Activated CD4-positive, alpha-beta T cell treated with anti-CD3 and anti-CD28 coated beads for 48 hours (primary cell): ENCODE data around the gene TTC13.
"Not testable (repeated sequence)": the region's sequence is repeated elsewhere in the genome, so short reads cannot be mapped to it uniquely, and the experiment has no call there.

ENCODE experiments used
- DNase-seq: peaks from one replicate; pipeline ENCODE4 v3.0.0-alpha.2; 2020

The TTC13 gene

GRCh38 chr1:230986976-230987375 is 8.3 kb upstream of the TTC13 start:
- no peak for DNase-seq

- DNase-seq = no peak
These were observed 7.0 kb upstream of the TTC13 start for GRCh38 chr1:230985711-230986110.

- DNase-seq = not testable (repeated sequence)
These were observed 6.2 kb upstream of the TTC13 start for GRCh38 chr1:230984622-230985515.

- DNase-seq = no peak
These were observed 5.2 kb upstream of the TTC13 start for GRCh38 chr1:230983811-230984210.

- no peak for DNase-seq
These were observed 4.0 kb upstream of the TTC13 start for GRCh38 chr1:230982696-230983095.

GRCh38 chr1:230979952-230980351 is 1.3 kb upstream of the TTC13 start:
- no peak for DNase-seq

- DNase-seq = no peak
These were observed 692 bp upstream of the TTC13 start for GRCh38 chr1:230979389-230979716.

GRCh38 chr1:230977761-230978490 is 735 bp downstream of the TTC13 start:
- peak; percentile 46 for DNase-seq

- DNase-seq = peak; percentile 13
These were observed 1.6 kb downstream of the TTC13 start for GRCh38 chr1:230976825-230977747.

- no peak for DNase-seq
These were observed 2.3 kb downstream of the TTC13 start for GRCh38 chr1:230976360-230976759.

GRCh38 chr1:230975636-230976035 is 3.0 kb downstream of the TTC13 start:
- DNase-seq = no peak

GRCh38 chr1:230972855-230973271 is 5.8 kb downstream of the TTC13 start:
- peak; percentile 67 for DNase-seq

- DNase-seq = no peak
These were observed 6.9 kb downstream of the TTC13 start for GRCh38 chr1:230971771-230972170.

- DNase-seq = no peak
These were observed 8.2 kb downstream of the TTC13 start for GRCh38 chr1:230970432-230970831.

GRCh38 chr1:230966358-230966873 is 12.2 kb downstream of the TTC13 start:
- no peak for DNase-seq

GRCh38 chr1:230965535-230965934 is 13.1 kb downstream of the TTC13 start:
- DNase-seq = no peak

GRCh38 chr1:230964896-230965295 is 13.8 kb downstream of the TTC13 start:
- no peak for DNase-seq

GRCh38 chr1:230958370-230958769 is 20.3 kb downstream of the TTC13 start:
- DNase-seq = no peak

GRCh38 chr1:230957580-230957989 is 21.1 kb downstream of the TTC13 start:
- no peak for DNase-seq

- no peak for DNase-seq
These were observed 28.3 kb downstream of the TTC13 start for GRCh38 chr1:230950404-230950803.

- DNase-seq = no peak
These were observed 29.8 kb downstream of the TTC13 start for GRCh38 chr1:230948903-230949302.

GRCh38 chr1:230948301-230948700 is 30.4 kb downstream of the TTC13 start:
- DNase-seq = no peak

- DNase-seq = no peak
These were observed 35.5 kb downstream of the TTC13 start for GRCh38 chr1:230943048-230943593.
